Measurements from ENCODE around the gene TMEM125. TPM values are rescaled to one million over a fixed set of nuclear protein-coding genes. Genes with fewer than 3 reads are reported as not detected.
A peak's percentile ranks its signal among the peaks of the same experiment; 100 is the strongest.

Gene TMEM125
- total RNA-seq, 1 donor from 2014 or later, result 19.8 TPM

DNA sequence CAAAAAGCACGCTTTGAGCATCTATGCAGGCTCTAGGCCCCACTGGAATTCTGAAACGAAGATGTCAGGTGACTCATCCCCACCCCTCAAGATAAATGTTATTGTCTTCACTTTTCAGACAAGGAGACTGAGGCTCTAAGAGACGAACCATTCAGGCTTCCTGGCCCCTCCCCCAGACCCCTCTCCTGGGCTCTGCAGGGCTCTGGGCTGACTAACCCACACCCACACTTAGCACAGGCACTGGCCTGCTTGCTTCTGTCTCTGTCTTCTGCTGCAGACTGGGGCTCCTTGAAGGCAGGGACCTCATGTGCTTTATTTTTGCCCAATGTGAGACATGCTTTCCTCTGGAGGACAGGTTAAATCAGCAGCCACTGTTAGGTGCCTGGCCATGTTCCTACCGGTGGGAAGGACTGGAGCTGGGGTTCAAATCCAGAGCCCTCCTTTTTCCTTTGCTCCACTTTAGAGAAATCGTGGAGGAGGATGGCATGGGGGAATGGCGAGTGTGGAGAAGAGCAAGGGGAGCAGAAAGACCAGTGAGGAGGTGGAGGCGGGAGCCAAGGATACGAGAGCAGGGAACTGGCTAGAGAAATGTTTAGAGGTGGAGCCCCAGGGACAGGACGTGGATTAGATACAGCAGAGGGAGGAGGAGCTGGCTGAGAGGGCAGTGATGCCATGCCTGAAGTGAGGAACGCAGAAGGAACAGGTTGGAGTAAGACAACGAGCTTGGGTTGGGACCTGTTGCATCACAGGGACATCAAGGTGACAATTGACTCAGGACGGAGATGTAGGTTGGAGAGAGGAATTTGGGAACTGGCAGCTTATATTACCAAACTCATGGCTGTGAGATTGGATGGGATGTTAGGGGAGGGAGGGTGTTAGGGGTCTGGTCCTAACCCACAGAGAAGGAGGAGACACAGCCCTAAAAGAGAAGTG is 1.7 kb downstream of the TMEM125 start:
- Mint-ChIP-seq H3K36me3 (peaks cover 4% of the 10 kb centered on the region), H3K9me3 (no peaks in the 10 kb centered on the region), H3K27me3 (peaks cover 3% of the 10 kb centered on the region), H3K4me3 (peak overlapping the region; percentile 93), H3K27ac (peak overlapping the region; percentile 99), H3K4me1 (ENCODE audit: unreplicated experiment) (peaks cover 28% of the 10 kb centered on the region)
- TF ChIP-seq, protein P1, sequence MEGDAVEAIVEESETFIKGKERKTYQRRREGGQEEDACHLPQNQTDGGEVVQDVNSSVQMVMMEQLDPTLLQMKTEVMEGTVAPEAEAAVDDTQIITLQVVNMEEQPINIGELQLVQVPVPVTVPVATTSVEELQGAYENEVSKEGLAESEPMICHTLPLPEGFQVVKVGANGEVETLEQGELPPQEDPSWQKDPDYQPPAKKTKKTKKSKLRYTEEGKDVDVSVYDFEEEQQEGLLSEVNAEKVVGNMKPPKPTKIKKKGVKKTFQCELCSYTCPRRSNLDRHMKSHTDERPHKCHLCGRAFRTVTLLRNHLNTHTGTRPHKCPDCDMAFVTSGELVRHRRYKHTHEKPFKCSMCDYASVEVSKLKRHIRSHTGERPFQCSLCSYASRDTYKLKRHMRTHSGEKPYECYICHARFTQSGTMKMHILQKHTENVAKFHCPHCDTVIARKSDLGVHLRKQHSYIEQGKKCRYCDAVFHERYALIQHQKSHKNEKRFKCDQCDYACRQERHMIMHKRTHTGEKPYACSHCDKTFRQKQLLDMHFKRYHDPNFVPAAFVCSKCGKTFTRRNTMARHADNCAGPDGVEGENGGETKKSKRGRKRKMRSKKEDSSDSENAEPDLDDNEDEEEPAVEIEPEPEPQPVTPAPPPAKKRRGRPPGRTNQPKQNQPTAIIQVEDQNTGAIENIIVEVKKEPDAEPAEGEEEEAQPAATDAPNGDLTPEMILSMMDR (conservative IDR thresholded peaks at IDR 0.05), result no peak
- no peak for DNase-seq (ENCODE audit: extremely low spot score, unreplicated experiment)

GRCh38 chr1:43272161-43272560 is 2.4 kb downstream of the TMEM125 start:
- TF ChIP-seq, protein P1 (conservative IDR thresholded peaks at IDR 0.05), result no peak
- Mint-ChIP-seq H3K27me3 (peaks cover 3% of the 10 kb centered on the region), H3K4me3 (no peak overlapping the region), H3K27ac (peak overlapping the region; percentile 99), H3K36me3 (peaks cover 4% of the 10 kb centered on the region), H3K4me1 (ENCODE audit: unreplicated experiment) (peaks cover 28% of the 10 kb centered on the region), H3K9me3 (no peaks in the 10 kb centered on the region)
- no peak for DNase-seq (ENCODE audit: extremely low spot score, unreplicated experiment)

- DNase-seq (ENCODE audit: extremely low spot score, unreplicated experiment), result no peak
- Mint-ChIP-seq H3K4me1 (ENCODE audit: unreplicated experiment) (peaks cover 28% of the 10 kb centered on the region), H3K9me3 (no peaks in the 10 kb centered on the region), H3K4me3 (peak overlapping the region; percentile 22), H3K36me3 (peaks cover 4% of the 10 kb centered on the region), H3K27me3 (peaks cover 3% of the 10 kb centered on the region), H3K27ac (no peak overlapping the region)
- TF ChIP-seq, protein P1 (conservative IDR thresholded peaks at IDR 0.05), result no peak
Observed at GRCh38 chr1:43272576-43273571, 3.1 kb downstream of the TMEM125 start.

GRCh38 chr1:43273708-43274107 is 3.9 kb downstream of the TMEM125 start:
- Mint-ChIP-seq H3K4me1 (ENCODE audit: unreplicated experiment) (peaks cover 28% of the 10 kb centered on the region), H3K27me3 (peaks cover 3% of the 10 kb centered on the region), H3K9me3 (no peaks in the 10 kb centered on the region), H3K36me3 (peaks cover 4% of the 10 kb centered on the region), H3K27ac (no peak overlapping the region), H3K4me3 (peak overlapping the region; percentile 39)
- DNase-seq (ENCODE audit: extremely low spot score, unreplicated experiment), result no peak
- TF ChIP-seq, protein P1 (conservative IDR thresholded peaks at IDR 0.05), result no peak

GRCh38 chr1:43274125-43274803 is 4.5 kb downstream of the TMEM125 start:
- no peak for DNase-seq (ENCODE audit: extremely low spot score, unreplicated experiment)
- H3K4me3 Mint-ChIP-seq, result no peak overlapping the region
- H3K36me3 Mint-ChIP-seq, result peaks cover 4% of the 10 kb centered on the region
- H3K27ac Mint-ChIP-seq, result peak overlapping the region; percentile 58
- H3K4me1 Mint-ChIP-seq (ENCODE audit: unreplicated experiment), result peaks cover 28% of the 10 kb centered on the region
- TF ChIP-seq, protein P1 (conservative IDR thresholded peaks at IDR 0.05), result no peak
- no peaks in the 10 kb centered on the region for H3K9me3 Mint-ChIP-seq
- H3K27me3 Mint-ChIP-seq, result peaks cover 3% of the 10 kb centered on the region
